Fibroblast of lung (primary cell): ENCODE results near the gene MCF2L. TPM values are rescaled to one million over a fixed set of nuclear protein-coding genes. Genes with fewer than 3 reads are reported as not detected.

ENCODE experiments used
- DNase-seq, 2 donors: peaks; one replicate each; pipeline versions ENCODE4 v3.0.0 to v3.0.0-alpha.2; 2010; ENCODE audit warnings: low read depth in 2 of 2
- H2AFZ ChIP-seq: 2 replicates; pipeline ENCODE4 v1.5.1; 2012; ENCODE audit warnings: low read length, control low read depth, inconsistent platforms
- H3K27ac ChIP-seq: 2 replicates; pipeline ENCODE4 v1.5.1; 2011; ENCODE audit warnings: low read length, control low read depth; ENCODE audit not compliant: insufficient read depth
- H3K27me3 ChIP-seq: 2 replicates; pipeline ENCODE4 v1.5.1; 2011; ENCODE audit warnings: mild to moderate bottlenecking, low read length; ENCODE audit not compliant: control insufficient read depth, insufficient read depth
- H3K36me3 ChIP-seq: 2 replicates; pipeline ENCODE4 v1.5.1; 2011; ENCODE audit warnings: low read length; ENCODE audit not compliant: control insufficient read depth, insufficient read depth
- H3K4me1 ChIP-seq: 2 replicates; pipeline ENCODE4 v1.5.1; 2011; ENCODE audit warnings: low read length; ENCODE audit not compliant: control insufficient read depth, insufficient read depth; ENCODE audit errors: extremely low read depth
- H3K4me2 ChIP-seq: 2 replicates; pipeline ENCODE4 v1.5.1; 2011; ENCODE audit warnings: low read length, control low read depth; ENCODE audit not compliant: insufficient read depth; ENCODE audit errors: extremely low read depth
- H3K4me3 ChIP-seq, 4 experiments: fragments of 200-600 bp in 1 of 4; sonication (generic) in 1 of 4; replicated peaks in 1 of 4; 2 replicates each; pipeline ENCODE4 v1.5.1; 2011 to 2016; ENCODE audit warnings: low read length in 4 of 4, low read depth in 3 of 4, mild to moderate bottlenecking in 3 of 4, control low read depth in 2 of 4, inconsistent platforms in 1 of 4, mixed read lengths in 1 of 4; ENCODE audit not compliant: insufficient read depth in 1 of 4; ENCODE audit errors: control extremely low read depth in 1 of 4
- H3K79me2 ChIP-seq: 2 replicates; pipeline ENCODE4 v1.5.1; 2012; ENCODE audit warnings: mild to moderate bottlenecking, low read length, inconsistent platforms; ENCODE audit not compliant: control insufficient read depth, insufficient read depth
- H3K9ac ChIP-seq: 2 replicates; pipeline ENCODE4 v1.5.1; 2011; ENCODE audit warnings: mild to moderate bottlenecking, low read length, control low read depth; ENCODE audit not compliant: insufficient read depth
- H3K9me3 ChIP-seq: 2 replicates; pipeline ENCODE4 v1.5.1; 2012; ENCODE audit warnings: low read depth, low read length; ENCODE audit not compliant: control insufficient read depth, insufficient read depth
- H4K20me1 ChIP-seq: 2 replicates; pipeline ENCODE4 v1.5.1; 2011; ENCODE audit warnings: low read length; ENCODE audit not compliant: control insufficient read depth, insufficient read depth; ENCODE audit errors: extremely low read depth
- EZH2 ChIP-seq: IDR thresholded peaks from 2 replicates; pipeline ENCODE4 v1.5.1; 2012; ENCODE audit warnings: low read length, control low read depth, mild to moderate bottlenecking; ENCODE audit errors: missing control alignments
- polyA plus RNA-seq, 2 donors: library from polyadenylated mRNA; depleted of rRNA in 1 of 2; stranded (reverse) in 1 of 2; unstranded in 1 of 2; fragments of >200 nt; gene quantifications; 2 replicates each; pipeline ENCODE4 v1.2.1, GENCODE V29; 2011 to 2012; ENCODE audit warnings: missing spikeins in 1 of 2
- total RNA-seq: library from RNA; depleted of rRNA; stranded (reverse); fragments of >200 nt; gene quantifications from 2 replicates; pipeline ENCODE4 v1.2.1, GENCODE V29; 2014
- TF ChIP-seq, protein P1 (sequence below), 2 donors: IDR thresholded peaks in 1 of 2; conservative IDR thresholded peaks in 1 of 2; 1 replicate in 1 of 2; 2 replicates in 1 of 2; pipeline ENCODE4 v1.5.1; 2011 to 2012; ENCODE audit warnings: low read length in 2 of 2, control low read depth in 1 of 2, inconsistent platforms in 1 of 2, low read depth in 1 of 2, mild to moderate bottlenecking in 1 of 2

The MCF2L gene
- total and polyA plus RNA-seq, 2 donors (not counting 1 experiment from before 2014, with no cell fraction given), result 0.18 to 3.3 TPM

DNA sequence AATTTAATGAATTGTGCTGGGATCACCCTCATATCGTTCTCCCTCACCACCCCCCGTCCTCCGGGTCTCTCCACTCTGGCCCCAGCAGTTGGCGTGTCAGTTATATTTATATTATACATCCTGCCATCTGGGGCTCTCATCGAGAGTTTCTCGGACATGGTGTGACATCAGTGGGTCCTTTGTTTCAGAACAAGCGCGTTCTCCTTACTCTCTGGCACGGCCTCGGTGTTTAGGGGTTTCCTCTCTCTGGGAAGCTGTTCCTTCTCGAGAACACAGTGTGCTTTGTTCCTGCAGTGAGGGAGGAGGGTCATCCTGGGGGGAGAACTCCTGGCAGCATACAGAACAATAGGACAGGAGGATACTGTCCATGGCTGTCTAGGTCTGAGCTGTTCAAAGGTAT is 9.8 kb upstream of the MCF2L start:
- no peak for DNase-seq
- H3K27me3 ChIP-seq, result peaks cover 2% of the 10 kb centered on the region

DNA sequence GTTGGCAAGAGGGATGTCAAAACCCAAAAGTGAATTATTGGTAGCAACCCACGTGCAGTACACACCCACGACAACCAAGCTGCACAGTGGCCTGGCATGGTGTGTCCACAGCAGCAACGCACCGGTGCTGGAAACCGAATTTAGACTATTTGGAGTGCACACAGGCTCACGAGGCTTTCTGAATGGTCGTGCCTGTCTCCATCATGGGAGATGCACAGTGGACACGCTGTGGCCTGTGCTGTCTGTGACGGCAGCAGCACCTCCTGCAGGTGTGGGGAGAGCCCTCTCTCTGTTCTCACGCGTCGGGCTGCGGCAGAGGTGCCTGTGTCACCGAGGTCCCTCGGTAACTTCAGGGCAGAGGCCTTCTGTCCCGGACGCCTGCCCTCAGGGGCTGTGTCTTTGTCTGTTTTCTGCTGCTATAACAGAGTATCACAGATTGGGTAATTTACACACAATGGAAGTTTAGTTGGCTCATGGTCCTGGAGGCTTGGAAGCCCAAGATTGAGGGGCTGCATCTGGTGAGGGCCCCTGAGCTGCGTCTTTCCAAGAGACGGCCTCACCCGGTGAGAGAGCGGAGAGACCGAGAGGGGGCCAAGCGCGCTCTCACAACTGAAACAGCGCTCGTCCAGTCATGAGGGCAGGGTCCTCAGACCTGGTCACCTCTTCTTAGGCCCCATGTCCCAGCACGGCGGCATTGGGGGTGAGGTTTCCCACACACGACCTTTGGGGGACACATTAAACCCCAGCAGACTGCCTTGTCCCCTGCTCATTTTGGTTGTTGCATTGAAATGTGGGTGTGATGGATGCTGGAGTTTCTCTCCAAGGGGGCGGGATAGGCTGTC is 9.1 kb upstream of the MCF2L start:
- Histone ChIP-seq H3K4me2 (no peak overlapping the region), H2AFZ (no peak overlapping the region), H3K79me2 (no peaks in the 10 kb centered on the region), H3K9me3 (no peaks in the 10 kb centered on the region), H3K27me3 (no peaks in the 10 kb centered on the region), H3K4me1 (no peaks in the 10 kb centered on the region), H3K4me3 (no peak overlapping the region), H3K9ac (no peak overlapping the region), H3K27ac (no peak overlapping the region), H3K36me3 (no peaks in the 10 kb centered on the region), H4K20me1 (no peaks in the 10 kb centered on the region)
- TF ChIP-seq, protein P1, sequence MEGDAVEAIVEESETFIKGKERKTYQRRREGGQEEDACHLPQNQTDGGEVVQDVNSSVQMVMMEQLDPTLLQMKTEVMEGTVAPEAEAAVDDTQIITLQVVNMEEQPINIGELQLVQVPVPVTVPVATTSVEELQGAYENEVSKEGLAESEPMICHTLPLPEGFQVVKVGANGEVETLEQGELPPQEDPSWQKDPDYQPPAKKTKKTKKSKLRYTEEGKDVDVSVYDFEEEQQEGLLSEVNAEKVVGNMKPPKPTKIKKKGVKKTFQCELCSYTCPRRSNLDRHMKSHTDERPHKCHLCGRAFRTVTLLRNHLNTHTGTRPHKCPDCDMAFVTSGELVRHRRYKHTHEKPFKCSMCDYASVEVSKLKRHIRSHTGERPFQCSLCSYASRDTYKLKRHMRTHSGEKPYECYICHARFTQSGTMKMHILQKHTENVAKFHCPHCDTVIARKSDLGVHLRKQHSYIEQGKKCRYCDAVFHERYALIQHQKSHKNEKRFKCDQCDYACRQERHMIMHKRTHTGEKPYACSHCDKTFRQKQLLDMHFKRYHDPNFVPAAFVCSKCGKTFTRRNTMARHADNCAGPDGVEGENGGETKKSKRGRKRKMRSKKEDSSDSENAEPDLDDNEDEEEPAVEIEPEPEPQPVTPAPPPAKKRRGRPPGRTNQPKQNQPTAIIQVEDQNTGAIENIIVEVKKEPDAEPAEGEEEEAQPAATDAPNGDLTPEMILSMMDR (conservative IDR thresholded peaks at IDR 0.05 in 1 of 2, IDR thresholded peaks at IDR 0.05 in 1 of 2; ENCODE audit: low read depth in 1 of 2, low read length in 2 of 2), result no peak
- no peak for TF ChIP-seq EZH2
- DNase-seq, result no peak

More for the DNA sequence above, 9.8 kb upstream of the MCF2L start:
- Histone ChIP-seq H3K9ac (no peak overlapping the region), H3K79me2 (no peaks in the 10 kb centered on the region), H3K9me3 (no peaks in the 10 kb centered on the region), H2AFZ (no peak overlapping the region), H3K4me3 (no peak overlapping the region), H3K36me3 (no peaks in the 10 kb centered on the region), H3K4me1 (no peaks in the 10 kb centered on the region), H4K20me1 (no peaks in the 10 kb centered on the region), H3K4me2 (no peak overlapping the region), H3K27ac (no peak overlapping the region)
- TF ChIP-seq, protein P1 (conservative IDR thresholded peaks at IDR 0.05 in 1 of 2, IDR thresholded peaks at IDR 0.05 in 1 of 2; ENCODE audit: low read depth in 1 of 2, low read length in 2 of 2), result no peak
- no peak for TF ChIP-seq EZH2

DNA sequence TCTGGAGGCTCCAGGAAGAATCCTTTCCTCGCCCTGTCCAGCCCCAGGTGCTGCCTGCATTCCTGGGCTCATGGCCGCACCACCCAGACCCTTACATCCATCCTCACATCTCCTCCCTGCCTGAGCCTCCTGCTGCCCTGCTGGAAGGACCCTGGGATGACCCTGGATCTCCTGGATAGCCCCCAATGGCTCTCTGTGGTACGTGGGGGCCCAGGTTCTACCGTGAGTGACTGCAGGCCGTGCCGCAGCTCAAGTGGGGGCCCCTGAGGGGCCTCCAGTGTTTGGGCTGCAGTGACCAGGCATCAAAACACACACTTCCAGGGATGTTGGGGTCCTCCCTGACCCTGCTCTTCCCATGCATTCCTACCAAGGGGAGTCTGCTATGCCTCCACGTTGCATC is 8.3 kb upstream of the MCF2L start:
- Histone ChIP-seq H3K9ac (no peak overlapping the region), H4K20me1 (no peaks in the 10 kb centered on the region), H3K4me1 (no peaks in the 10 kb centered on the region), H3K36me3 (no peaks in the 10 kb centered on the region), H3K9me3 (no peaks in the 10 kb centered on the region), H3K27ac (no peak overlapping the region), H3K4me2 (no peak overlapping the region), H3K4me3 (no peak overlapping the region), H3K27me3 (no peaks in the 10 kb centered on the region), H2AFZ (no peak overlapping the region), H3K79me2 (no peaks in the 10 kb centered on the region)
- TF ChIP-seq EZH2, result no peak
- TF ChIP-seq, protein P1 (conservative IDR thresholded peaks at IDR 0.05 in 1 of 2, IDR thresholded peaks at IDR 0.05 in 1 of 2; ENCODE audit: low read depth in 1 of 2, low read length in 2 of 2), result no peak
- no peak for DNase-seq
